Measurements from ENCODE around the gene SMPD3.

SMPD3 gene

DNA sequence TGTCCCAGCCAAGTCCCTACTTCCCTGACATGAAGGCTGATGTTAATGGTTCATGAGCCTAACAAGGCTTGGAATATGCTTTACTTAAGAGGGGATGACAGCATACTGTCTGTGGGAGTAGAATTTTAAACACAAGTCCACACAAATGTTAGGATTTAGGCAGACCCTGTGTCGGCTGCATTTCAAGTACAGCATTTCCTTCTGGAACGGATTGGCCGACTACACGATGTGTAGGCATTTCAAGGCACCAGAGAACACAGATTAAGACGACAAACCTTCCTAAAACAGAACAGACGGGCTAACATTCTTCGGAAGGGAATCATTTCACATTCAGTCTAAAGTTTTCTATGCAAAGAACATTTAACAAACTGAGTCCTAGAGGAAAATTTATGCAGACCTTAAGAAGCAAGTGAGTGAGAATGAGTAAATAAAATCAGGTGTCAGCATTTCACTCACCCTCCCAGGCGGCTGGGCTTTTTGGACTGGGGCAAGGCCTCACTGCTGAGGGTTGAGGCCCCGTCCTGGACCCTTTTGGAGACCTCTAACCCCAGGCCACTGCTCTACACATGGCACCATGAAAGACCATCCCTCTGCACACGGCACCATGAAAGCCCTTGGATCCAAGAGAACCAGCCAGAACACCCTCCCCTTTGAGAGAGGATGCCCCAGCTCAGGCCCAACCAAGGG is 67.5 kb downstream of the SMPD3 start:
- FAIRE-seq, result no peak

DNA sequence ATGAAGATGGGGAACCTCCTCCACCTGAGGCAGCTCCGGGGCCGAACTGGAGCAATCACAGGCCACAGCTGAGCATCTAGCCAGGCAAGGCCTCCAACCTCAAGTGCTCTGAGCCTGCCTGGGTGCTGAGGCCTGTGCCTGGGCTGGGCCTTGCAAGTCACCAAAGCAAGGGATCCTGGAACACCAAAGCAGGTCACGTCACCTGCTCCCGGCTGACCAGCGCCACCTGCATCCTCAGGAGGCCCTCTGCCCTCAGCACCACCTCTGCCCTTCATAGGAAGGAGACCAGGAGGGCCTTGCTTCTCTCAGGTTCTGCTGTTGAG is 68.0 kb downstream of the SMPD3 start:
- no peak for FAIRE-seq

DNA sequence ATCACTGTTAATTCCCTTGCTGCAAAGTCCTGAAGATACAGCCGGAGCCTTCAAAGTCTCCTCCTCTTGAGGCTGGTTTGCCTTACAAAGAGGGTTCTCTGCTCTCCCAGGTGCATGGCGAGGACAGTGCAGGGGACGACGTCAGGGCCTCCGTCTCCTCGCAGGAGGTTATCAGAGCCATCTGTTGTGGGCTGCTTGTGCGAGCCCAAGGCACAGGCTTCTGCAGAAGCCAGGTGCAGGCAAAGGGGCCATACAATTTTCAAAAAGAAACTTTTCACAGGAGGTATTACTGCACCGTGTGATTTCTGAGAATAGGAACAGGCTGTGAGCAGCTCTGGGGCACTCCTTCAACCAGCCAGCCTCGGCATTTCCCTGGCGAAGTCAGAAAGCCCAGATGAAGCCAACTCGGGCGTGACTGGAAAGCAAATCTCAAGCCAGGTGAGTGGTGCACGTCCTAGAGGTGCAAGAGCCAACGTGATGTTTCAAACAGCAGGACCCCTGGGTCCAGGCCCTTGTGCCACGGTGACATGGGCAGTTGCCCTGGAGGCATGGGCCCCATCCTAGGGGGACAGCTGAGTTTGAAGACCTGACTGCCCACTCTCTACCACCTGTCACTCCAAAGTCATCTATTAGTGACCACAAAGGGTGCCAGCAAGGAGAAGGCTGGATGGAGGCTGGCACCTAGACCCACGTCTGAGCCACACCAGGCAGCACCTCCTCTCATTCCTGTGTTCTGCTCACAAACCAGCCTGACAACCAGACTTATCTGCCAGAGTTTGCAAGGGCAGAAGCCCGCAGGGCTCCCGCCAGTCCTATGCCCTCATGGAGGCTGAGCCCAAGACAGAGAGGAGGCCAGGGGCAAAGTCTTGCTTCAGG is 68.6 kb downstream of the SMPD3 start:
- no peak for FAIRE-seq

DNA sequence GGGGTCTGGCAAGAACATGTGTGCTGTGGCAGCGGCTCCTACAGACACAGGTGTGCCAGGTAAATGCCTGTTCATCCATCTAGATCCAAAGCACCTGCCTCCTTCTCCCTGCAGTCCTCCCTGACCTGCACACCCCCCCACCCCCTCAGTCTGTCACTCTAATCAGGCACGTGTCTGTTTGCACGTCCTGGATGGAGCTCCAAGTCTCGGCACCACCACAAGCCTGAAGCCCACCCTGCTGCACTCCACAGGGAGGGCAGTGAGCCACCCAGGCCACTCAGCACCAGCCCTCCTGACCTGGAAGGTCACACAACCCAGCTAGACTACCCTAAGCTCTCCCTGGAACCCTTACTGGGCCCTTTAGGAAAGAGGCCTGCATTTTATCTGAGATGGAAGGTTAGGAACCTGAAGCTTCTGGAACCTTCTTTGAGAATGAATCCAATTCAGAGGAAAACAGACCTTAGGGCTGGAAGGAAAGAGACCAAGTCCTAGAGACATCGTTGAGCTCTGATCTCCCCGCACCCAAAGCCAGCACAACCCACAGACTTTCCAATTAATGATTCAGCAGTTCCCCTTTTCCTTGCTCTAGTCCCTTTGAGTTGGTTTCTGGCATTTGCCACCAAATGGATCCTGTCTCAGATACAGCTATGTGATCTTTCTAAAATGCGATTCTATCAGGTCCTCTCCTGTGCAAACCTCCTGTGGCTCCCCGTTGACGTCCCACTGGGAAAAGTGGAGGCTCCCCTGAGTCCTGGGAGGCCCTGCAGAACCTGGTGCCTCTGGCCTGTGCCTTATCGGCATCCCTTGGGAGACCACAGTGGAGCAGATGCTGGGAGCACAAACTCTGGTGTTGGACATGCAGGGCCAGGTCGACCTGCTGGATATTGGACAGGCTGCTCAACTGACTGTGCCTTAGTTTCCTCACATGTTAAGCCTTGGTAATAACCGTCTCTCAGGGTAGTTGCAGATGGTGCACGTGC is 69.6 kb downstream of the SMPD3 start:
- FAIRE-seq, result no peak

DNA sequence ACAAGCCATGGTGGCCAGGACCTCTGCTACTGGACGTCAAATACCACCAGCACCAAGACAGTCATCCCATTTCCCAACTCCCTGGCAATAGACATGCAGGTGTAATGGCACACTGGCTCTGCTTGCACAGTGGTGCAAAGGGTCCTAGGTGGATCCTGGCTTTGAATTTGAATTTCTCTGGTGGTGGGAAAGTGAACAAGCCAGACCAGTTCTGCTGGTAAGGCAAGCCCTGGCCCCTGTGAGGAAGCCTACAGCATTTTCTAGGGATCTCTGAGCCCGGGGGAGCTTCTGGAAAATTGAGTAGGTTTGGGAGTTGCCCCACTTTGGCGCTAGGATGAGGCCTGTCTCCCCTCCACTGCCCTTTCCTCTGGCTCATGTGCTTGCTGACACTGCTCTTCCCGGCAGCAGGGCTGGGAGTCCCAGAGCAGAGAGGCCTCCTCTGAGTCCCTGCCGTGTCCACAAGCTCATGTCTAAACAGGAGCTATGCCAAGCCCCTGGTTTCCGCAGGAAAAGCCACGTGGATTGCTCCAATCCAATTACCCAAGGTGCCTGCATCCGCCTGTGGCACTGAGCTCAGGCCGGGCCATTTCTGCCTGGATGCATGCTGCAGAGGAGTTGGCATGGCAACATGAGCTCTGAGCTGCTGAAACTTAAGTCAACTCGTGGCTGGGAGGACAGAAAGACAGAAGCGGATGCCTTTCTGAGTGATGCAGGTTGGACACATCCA is 70.5 kb downstream of the SMPD3 start:
- no peak for FAIRE-seq

DNA sequence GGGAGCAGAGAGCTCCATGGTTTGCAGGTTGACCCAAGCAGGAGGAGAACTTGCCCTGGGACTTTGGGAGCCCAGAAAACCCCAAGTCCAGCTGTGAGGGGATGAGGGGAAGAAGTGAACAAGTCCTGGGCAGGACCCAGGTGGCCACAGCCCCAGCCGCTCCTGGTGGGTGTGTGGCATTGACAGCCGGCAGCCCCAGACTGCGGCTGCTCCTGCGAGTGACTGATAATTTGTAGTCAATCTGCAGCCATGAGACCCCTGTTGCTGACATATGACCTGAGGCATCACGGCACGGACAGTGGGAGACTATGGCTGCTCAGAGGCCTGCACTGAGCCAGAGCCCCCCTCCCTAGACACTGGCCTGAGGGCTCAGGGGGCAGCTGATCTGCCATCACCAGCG is 71.1 kb downstream of the SMPD3 start:
- no peak for FAIRE-seq

DNA sequence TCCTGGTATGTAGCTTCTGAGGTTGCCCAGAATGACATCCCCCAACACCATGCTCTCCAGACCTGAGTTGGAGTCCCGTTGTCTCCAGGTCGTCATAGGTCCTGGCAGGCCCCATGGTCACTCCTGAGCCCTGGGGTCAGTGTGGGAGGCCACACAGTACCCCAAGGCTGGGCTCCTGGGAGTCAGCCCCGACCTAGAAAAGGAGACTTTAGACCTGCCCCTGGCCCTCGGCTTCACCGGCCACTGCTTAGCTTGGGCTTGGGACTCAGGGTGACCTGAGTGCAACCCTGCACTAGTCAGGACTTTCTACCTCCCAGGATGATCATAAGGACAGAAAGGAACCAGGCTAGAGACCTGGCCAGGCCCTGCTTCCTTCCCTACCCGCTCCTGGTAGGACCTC is 71.7 kb downstream of the SMPD3 start:
- no peak for FAIRE-seq

DNA sequence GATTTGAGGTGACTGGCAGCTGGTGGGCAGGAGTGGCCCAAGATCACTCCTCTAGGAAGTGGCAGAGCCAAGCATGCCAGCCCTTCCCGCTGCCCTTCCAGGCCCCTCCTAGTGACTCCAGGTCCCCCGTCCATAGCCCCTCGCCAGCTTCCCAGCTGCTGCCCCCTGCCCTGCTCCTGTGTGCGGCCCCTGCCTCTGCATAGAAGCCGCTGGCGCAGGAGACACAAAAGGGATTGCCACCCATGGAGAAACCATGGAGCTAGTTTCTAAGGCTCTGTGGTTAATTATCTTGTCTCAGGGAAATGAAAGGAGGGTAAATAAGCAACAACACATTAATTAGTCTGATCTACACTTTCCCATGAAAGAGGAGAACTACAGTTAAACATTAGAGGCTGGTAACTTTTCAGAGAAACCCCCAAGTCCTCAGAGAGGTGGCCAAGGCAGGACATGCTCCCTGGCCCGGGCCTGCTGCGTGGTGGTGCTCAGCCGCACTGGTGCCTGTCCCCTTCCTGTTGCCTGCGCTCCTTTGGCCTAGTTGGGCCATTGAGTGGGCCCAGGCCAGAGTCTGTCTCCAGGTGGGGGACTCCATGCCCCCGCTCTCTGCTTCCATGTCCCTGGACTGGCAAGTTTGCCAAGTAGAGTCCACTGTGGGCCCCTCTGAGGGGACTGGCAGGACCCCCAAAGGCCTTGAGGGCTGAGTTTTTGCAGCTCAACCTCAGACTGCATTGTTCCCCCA is 72.3 kb downstream of the SMPD3 start:
- FAIRE-seq, result no peak

DNA sequence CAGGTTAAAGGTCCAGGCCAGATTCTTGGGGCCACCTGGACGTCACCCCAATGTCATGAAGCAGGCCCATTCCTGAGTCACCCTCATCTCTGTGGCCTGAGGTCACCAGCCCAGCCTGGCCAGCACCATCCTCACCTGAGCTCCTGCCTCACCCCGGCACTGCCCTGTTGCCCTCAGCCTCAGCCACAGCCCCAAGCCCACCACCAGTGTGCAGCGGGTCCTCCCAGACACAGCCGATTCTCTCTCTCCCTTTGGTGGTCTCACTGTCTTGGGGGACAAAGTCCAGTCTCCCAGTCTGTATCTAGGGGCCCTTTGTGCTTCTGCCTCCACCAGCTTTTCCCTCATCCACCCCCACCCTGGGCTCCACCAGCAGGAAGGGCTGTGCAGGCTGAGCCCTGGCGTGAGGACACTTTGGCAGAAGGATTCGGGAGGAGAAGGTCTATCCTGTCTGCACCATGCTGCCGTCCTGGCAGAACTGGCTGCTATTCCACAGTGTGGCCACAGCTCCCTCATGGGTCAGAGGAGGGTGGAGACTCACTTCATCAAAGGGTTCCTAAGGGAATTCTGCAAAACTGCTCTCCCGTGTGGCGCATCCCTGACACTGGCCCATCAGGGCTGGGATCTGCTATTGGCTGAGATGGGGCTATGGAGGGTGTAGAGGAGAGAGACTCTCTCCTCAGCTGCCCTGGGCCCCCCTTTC is 73.2 kb downstream of the SMPD3 start:
- no peak for FAIRE-seq

DNA sequence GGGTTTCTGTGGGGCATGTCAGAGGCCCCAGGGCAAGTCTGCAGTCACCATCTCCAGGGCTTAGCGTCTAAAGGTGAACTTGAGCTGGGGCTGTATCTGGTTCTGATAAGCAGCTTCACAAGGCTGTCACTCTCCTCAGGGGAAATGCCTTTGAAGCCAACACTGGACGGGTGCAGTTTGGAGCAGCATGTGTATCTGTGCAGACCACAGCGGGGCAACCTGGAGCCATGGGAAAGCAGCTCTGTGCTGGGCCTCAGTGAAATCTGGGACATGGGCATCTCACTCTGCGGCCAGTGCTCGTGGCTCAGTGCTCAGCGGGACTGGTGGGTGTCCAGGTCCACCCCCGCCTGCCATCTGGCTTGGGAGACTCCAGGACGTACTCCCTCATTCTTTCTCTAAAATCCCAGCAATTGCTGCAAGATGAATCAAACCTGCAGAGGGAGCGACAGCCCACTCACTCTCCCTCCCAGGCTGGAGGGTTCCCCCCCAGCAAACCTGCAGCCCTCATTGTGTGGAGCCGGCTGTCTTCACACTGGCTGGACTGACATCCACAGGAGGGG is 74.0 kb downstream of the SMPD3 start:
- no peak for FAIRE-seq

DNA sequence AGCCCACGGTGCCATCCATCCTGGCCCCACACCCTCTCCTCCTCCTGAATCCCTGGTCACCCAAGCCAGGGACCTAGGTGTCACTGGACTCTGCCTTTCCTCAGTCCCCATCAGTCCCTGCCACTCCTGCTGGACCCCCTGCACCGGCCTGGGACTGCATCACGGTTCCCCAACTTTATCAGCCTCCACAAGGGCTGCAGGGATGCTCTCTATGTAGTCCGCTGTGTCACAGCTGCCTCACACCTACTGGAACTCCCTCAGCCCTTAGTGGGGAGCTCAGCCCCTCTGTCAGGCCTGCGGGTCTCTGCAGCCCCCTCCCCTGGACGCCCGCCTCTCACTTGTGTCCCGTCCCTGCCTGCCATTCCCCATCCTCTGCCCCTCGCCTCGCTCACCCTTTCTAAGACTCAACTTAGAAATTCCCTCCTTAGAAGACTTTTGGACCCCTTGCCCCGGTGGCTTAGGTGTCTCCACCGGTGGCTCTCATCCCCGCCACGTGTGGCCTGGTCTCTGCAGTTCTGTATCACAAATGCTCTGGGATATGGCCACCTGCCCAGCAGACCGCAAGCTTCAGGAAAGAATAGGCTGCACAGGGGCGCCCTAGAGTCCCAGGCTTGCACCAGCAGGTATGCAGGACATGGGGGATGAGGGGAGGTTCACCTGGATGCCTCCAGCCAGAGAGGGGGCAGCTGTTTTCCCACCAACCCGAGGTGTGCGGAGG is 74.6 kb downstream of the SMPD3 start:
- no peak for FAIRE-seq

DNA sequence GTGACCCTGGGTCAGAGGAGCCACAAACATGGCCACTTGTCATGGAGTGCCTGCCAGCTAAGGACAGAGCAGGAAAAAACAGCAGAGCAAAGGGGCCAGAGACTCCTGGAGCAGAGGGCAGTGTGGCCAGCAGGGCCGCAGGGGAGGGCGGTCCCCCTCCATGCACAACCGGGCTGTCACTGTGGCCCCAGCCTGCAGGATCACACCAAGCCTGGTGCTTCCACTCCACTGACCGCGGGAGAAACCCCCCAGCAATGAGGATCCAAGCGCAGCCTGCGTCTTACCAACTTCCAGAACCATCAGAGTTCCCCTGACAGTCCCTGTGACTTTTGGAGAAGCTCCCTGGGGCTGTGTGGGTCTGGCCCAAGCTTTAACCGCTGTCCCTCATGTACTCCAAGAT is 75.5 kb downstream of the SMPD3 start:
- FAIRE-seq, result no peak

DNA sequence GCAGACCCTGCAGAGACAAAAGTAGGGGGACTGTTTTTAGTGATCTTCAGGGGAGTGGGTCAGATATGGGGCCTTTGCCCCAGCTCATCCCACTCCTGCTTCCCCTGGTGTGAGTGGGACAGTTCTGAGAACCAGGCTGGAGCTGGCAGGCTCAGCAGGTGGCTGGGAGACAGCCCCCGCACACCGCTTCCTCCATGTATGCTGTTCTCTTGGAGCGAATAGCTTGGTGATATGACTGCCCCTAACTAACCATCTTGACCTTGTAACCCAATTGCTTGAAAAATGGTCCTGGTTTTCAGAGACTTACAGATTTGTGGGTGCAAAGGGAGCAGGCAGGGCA is 76.0 kb downstream of the SMPD3 start:
- no peak for FAIRE-seq

DNA sequence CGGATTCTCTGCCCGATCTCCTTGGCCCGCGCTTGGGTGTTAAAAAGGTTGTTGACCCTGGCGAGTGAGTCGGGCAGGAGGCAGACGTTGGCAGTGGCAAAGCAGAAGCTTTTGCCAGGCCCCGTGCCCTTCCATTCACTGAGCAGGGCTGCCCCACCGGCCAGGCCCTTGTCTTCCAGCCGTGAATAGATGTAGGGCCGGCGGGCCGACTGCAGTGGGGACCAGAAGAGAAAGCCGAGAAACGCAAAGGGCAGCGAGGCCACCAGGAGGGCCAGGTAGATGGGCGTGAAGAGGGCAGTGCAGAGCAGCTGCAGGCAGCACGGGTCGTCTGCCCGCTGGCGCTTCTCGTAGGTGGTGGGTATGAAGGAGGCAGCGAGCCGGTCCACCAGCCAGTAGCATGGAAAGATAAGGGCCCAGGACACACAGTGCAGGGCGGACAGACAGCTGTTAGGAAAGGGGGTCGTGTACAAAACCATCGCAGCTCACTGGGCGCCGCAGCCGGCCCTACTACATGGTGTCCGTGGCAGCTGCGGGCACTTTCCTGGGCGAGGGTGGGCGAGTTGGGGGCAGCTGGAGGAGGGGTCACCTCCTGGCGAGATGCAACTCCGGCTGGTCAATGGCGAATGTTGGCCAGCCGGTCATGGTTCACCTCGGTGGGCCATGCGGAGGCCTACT is 76.5 kb downstream of the SMPD3 start:
- FAIRE-seq, result no peak

DNA sequence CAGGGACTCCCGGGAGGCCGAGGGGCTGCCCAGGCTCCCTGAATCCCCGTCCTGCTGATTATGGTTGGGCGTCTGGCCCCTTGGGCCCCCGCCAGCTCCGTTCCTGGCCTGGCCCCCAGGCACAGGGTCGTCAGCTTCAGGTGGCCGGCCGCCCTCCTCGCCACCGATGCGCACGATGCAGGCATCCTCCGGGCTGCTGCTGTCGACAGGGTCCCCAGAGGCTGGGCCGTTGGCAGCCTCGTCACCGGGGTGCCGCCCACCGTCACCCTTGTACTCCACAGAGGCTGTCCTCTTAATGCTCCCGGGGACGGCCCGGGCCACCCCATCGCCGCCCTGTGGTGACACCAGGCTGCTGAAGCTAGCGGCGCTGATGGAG is 77.0 kb downstream of the SMPD3 start:
- FAIRE-seq, result no peak

DNA sequence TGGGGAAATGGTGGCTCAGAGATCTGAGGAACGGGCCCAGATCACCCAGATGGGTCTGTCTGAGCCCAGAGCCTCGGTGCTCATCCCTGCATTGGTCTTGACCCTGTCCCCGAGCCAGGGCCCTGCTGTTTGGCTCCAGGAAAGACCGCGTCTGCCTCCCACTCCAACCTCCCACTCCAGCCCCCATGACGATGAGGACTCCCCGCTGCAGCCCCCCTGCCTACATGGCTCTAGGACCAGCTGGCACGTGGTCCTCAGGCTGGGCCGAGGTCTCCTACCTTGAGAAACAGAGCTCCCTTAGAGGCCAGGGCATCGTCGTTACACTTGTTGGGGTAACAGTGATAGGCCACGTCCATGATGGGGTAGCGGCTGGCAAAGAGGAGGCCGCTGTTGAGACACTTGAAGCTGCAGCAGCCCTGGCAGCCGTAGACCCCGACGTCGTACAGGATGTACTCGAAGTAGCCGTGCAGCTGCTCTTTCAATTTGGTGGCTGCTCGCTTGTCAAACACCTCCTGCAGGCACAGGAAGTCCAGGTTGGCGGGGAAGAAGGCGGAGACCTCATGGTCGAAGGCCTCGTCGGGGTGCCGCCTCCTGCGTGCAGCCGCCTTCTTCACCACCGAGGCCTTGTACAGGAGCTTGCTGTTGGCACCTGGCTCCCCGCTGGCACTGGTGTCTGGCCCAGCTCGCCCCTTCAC is 77.6 kb downstream of the SMPD3 start:
- no peak for FAIRE-seq

DNA sequence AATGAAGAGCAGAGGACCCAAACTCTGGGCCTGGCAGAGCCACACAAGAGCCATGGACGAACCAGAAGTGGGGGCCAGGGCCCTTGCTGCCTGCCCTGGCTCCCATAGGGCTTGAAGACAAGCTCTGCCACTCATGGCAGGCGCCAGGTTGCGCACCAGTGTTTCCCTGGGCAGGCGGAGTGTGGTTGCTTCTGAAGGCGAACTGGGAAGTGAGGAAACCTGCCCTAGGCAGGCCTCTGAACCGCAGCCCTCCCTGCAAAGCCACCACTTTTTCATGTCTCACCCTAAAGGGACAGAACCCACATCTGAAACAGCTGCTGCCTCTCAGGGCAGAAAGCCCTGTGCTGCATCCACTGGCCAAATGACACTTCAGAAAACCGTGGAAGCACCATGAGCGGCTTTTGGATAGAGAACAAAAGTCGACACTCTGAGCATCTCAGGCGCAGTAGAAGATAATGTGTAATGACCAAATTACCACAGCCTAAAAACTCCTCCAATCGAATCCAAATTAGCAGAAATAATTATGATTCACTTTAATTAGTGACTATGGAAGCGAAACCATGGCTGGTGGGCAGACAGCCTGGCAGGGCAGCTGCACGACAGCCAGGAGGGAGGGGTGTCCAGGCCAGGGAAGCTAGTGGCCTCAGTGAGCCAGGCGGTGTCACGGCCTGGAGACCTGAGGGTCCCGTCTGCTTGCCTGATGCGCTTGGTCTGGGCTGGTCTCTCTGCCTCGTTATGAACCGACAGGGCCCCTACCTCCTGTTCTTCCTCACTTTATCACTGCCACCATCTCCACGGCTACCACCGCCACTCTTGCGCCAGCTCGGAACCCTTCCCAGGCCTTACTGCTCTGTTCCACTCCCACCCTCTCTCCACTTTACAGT is 78.4 kb downstream of the SMPD3 start:
- no peak for FAIRE-seq

DNA sequence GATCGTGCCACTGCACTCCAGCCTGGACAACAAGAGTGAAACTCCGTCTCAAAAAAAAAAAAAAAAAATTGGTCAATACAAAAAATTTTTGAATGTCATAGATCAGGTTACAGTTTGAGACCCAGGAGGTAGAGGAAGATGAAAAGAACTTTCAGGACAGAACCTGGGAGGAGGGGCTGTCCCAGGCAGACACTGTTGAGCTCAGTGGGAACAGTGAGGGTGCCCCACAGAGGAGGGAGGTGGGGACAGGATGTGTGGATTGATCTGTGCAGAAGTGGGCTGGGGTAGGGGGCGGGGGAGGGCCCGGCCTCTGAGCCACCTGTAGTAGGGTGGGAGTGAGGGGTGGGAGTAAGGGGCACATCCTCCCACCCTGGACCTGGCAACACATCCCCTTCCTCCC is 79.1 kb downstream of the SMPD3 start:
- FAIRE-seq, result no peak
